Measurements from ENCODE around the gene ARHGEF1. TPM values are rescaled to one million over a fixed set of nuclear protein-coding genes. Genes with fewer than 3 reads are reported as not detected.

Gene ARHGEF1
- total RNA-seq, 1 donor from 2014 or later = 69.9 TPM

DNA sequence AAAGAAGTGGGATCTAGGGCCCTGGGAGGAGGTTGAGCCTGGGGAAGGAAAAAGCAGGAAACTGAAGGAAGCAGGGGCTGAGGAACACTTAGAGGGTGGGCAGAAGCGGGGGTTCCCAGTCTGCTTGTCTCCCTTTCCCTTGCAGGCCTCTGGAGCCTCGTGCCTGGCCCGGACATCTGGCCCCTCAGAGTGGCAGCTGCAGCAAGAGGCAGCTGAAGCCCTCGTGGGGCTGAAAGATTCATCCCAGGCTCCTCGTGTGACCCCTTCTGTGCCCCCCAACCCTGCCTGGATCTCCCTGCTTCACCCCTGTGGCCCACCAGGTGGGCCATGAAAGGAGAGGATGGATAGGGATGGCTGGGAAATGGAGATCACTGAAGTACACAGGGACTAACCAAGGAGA, 32.6 kb upstream of the ARHGEF1 start:
- Mint-ChIP-seq H3K27ac (ENCODE audit: unreplicated experiment) (no peak overlapping the region), H3K27me3 (ENCODE audit: low read depth) (peaks cover 92% of the 10 kb centered on the region), H3K4me1 (no peaks in the 10 kb centered on the region), H3K4me3 (no peak overlapping the region), H3K36me3 (ENCODE audit: low read depth) (no peaks in the 10 kb centered on the region), H3K9me3 (no peaks in the 10 kb centered on the region)
- TF ChIP-seq, protein P1, sequence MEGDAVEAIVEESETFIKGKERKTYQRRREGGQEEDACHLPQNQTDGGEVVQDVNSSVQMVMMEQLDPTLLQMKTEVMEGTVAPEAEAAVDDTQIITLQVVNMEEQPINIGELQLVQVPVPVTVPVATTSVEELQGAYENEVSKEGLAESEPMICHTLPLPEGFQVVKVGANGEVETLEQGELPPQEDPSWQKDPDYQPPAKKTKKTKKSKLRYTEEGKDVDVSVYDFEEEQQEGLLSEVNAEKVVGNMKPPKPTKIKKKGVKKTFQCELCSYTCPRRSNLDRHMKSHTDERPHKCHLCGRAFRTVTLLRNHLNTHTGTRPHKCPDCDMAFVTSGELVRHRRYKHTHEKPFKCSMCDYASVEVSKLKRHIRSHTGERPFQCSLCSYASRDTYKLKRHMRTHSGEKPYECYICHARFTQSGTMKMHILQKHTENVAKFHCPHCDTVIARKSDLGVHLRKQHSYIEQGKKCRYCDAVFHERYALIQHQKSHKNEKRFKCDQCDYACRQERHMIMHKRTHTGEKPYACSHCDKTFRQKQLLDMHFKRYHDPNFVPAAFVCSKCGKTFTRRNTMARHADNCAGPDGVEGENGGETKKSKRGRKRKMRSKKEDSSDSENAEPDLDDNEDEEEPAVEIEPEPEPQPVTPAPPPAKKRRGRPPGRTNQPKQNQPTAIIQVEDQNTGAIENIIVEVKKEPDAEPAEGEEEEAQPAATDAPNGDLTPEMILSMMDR (conservative IDR thresholded peaks at IDR 0.05) = no peak
- no peak for DNase-seq (ENCODE audit: low read depth, low spot score)

DNA sequence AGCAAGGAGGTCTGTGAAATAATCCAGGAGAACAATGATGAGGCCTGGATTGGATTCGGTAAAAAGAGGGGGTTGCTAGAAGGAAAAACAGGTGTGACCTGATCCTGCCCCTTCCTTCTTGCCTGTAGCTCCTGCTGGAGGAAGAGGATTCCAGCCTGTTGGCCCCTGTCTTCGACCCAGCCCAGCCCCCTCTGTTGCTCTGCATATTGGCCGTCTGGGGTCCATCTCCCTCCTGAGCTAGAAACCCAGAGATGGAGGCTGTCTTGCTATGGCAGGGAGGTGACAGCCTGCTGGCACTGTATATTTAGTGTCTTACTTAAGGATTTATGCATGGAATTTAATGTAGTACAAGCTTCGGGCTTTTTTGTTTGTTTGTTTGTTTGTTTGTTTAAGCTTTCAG, 31.5 kb upstream of the ARHGEF1 start:
- no peaks in the 10 kb centered on the region for H3K36me3 Mint-ChIP-seq (ENCODE audit: low read depth)
- H3K4me1 Mint-ChIP-seq = no peaks in the 10 kb centered on the region
- DNase-seq (ENCODE audit: low read depth, low spot score) = no peak
- H3K4me3 Mint-ChIP-seq = no peak overlapping the region
- peaks cover 90% of the 10 kb centered on the region for H3K27me3 Mint-ChIP-seq (ENCODE audit: low read depth)
- H3K27ac Mint-ChIP-seq (ENCODE audit: unreplicated experiment) = no peak overlapping the region
- TF ChIP-seq, protein P1 (conservative IDR thresholded peaks at IDR 0.05) = no peak
- no peaks in the 10 kb centered on the region for H3K9me3 Mint-ChIP-seq

DNA sequence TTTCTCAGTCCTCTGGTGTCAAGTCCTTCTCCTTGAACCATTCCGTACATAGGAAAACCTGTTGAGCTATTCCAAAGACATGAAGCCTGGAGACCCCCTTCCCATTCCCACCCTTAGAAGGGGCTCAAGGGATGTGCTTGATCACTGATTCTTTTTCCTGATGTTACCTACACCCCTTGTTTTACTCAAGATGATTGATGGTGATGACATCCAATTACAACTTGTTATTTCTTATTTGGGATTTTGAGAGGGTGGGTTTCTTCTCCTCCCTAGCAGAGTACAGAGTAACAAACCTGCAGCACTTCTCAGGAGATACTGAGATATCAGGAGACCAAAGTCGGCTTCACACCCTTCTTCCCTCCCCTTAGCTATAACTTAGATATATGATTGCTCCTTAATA, 29.6 kb upstream of the ARHGEF1 start:
- DNase-seq (ENCODE audit: low read depth, low spot score) = no peak
- no peaks in the 10 kb centered on the region for H3K4me1 Mint-ChIP-seq
- H3K27me3 Mint-ChIP-seq (ENCODE audit: low read depth) = peaks cover 95% of the 10 kb centered on the region
- no peak overlapping the region for H3K27ac Mint-ChIP-seq (ENCODE audit: unreplicated experiment)
- no peak overlapping the region for H3K4me3 Mint-ChIP-seq
- TF ChIP-seq, protein P1 (conservative IDR thresholded peaks at IDR 0.05) = no peak
- H3K9me3 Mint-ChIP-seq = no peaks in the 10 kb centered on the region
- H3K36me3 Mint-ChIP-seq (ENCODE audit: low read depth) = no peaks in the 10 kb centered on the region

DNA sequence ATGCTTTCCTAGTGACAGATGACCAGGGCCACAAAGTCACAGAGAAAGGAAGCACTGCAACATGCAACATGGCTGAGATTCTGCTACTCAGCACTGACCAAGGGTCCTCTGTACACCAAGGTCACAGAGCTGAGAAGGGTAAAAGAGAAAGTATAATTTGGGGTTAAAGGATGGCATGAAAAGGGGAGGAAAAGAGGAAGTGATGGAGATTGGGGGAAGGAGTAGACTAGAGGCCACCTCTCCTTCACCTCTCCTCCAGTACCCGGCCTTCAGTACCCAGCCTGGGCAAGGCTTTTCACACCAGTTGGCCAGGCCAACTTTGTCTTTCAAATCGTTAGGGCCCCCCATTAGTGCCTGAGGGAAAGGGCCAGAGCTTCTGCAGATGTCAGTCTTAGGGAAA, 29.2 kb upstream of the ARHGEF1 start:
- H3K27ac Mint-ChIP-seq (ENCODE audit: unreplicated experiment) = no peak overlapping the region
- no peak overlapping the region for H3K4me3 Mint-ChIP-seq
- H3K27me3 Mint-ChIP-seq (ENCODE audit: low read depth) = peaks cover 91% of the 10 kb centered on the region
- no peaks in the 10 kb centered on the region for H3K36me3 Mint-ChIP-seq (ENCODE audit: low read depth)
- H3K9me3 Mint-ChIP-seq = no peaks in the 10 kb centered on the region
- DNase-seq (ENCODE audit: low read depth, low spot score) = no peak
- TF ChIP-seq, protein P1 (conservative IDR thresholded peaks at IDR 0.05) = no peak
- H3K4me1 Mint-ChIP-seq = no peaks in the 10 kb centered on the region

DNA sequence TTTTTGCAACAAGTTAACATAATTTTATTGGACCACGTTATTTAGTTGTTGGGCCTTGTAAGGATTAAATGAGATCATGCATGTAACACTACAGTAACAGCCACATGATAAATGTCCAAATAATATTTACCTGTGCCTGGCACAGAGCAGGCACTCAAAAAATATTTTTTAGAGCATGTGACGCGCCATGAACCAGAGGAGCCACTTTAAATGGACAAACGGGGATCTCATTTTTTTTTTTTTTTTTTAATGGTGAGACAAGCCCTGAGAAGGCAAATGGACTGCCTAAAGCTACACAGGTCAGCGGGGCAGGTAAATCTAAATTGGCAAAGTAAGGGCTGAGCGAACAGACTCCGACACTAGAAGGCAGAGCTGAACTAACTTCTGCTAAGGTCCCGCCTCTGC, 23.8 kb upstream of the ARHGEF1 start:
- H3K27me3 Mint-ChIP-seq (ENCODE audit: low read depth) = peaks cover 43% of the 10 kb centered on the region
- no peak overlapping the region for H3K27ac Mint-ChIP-seq (ENCODE audit: unreplicated experiment)
- H3K9me3 Mint-ChIP-seq = no peaks in the 10 kb centered on the region
- TF ChIP-seq, protein P1 (conservative IDR thresholded peaks at IDR 0.05) = no peak
- H3K4me1 Mint-ChIP-seq = peaks cover 40% of the 10 kb centered on the region
- H3K36me3 Mint-ChIP-seq (ENCODE audit: low read depth) = peaks cover 24% of the 10 kb centered on the region
- peak overlapping the region; percentile 94 for H3K4me3 Mint-ChIP-seq
- no peak for DNase-seq (ENCODE audit: low read depth, low spot score)
